HepG2 (cell line): Measurements from ENCODE around the gene ZNF548. TPM values are rescaled to one million over a fixed set of nuclear protein-coding genes. Genes with fewer than 3 reads are reported as not detected.

Experiments
- DNMT1 ChIP-seq: sonication (generic); formaldehyde crosslinking; IDR thresholded peaks from 2 replicates; pipeline ENCODE4 v1.5.1; 2020; ENCODE audit warnings: mild to moderate bottlenecking, missing genetic modification reagents
- ELF4 ChIP-seq: sonication (generic); formaldehyde crosslinking; IDR thresholded peaks from 2 replicates; pipeline ENCODE4 v1.5.0; 2020; ENCODE audit warnings: missing genetic modification reagents, mild to moderate bottlenecking, moderate library complexity, borderline replicate concordance
- ESRRA ChIP-seq: sonication (generic); formaldehyde crosslinking; IDR thresholded peaks from 2 replicates; pipeline ENCODE4 v1.5.1; 2020; ENCODE audit warnings: mild to moderate bottlenecking, low read depth, missing genetic modification reagents
- HOMEZ ChIP-seq: IDR thresholded peaks from 2 replicates; pipeline ENCODE4 v1.6.1; 2016; ENCODE audit warnings: low read depth
- NCOA2 ChIP-seq: sonication (generic); formaldehyde crosslinking; IDR thresholded peaks from 2 replicates; pipeline ENCODE4 v1.8.0; 2022; ENCODE audit warnings: inconsistent platforms
- NFE2L2 ChIP-seq: fragments of 150-350 bp; IDR thresholded peaks from 2 replicates; pipeline ENCODE4 v1.6.1; 2014; ENCODE audit warnings: low read length
- RBFOX2 ChIP-seq: fragments of 200-400 bp; formaldehyde crosslinking; IDR thresholded peaks from 2 replicates; pipeline ENCODE4 v1.6.1; 2017; ENCODE audit warnings: low read depth, mild to moderate bottlenecking, low read length
- SP5 ChIP-seq: IDR thresholded peaks from 2 replicates; pipeline ENCODE4 v1.6.1; 2016; ENCODE audit warnings: low read depth, borderline replicate concordance
- SRSF9 ChIP-seq: fragments of 200-400 bp; formaldehyde crosslinking; IDR thresholded peaks from 2 replicates; pipeline ENCODE4 v1.6.1; 2018; ENCODE audit warnings: borderline replicate concordance, mild to moderate bottlenecking, low read depth, low read length; ENCODE audit not compliant: insufficient read depth, poor library complexity, severe bottlenecking
- polyA plus RNA-seq, 8 experiments: library from polyadenylated mRNA; depleted of rRNA in 3 of 8; stranded (reverse) in 7 of 8; unstranded in 1 of 8; fragments of >200 nt; fragmentation: Illumina TruSeq in 4 of 8; extraction: Trizol in 4 of 8; gene quantifications; 2 replicates each; pipeline versions ENCODE4 v1.2.1 to v1.2.3, GENCODE V29; 2011 to 2016; ENCODE audit warnings: low read depth in 4 of 8, missing spikeins in 1 of 8, mixed read lengths in 1 of 8; ENCODE audit not compliant: insufficient read depth in 1 of 8
- total RNA-seq, 5 experiments: library from RNA; depleted of rRNA; stranded (reverse); fragments of >200 nt; fragmentation: Illumina TruSeq; extraction: Trizol; gene quantifications; 2 replicates each; pipeline ENCODE4 v1.2.3, GENCODE V29; 2016; ENCODE audit warnings: low read depth in 1 of 5
- TF ChIP-seq, protein P1 (sequence below): IDR thresholded peaks from 2 replicates; pipeline ENCODE4 v1.4.0; 2020; ENCODE audit warnings: mild to moderate bottlenecking, missing genetic modification reagents
- TF ChIP-seq, protein P2 (sequence below): sonication (generic); formaldehyde crosslinking; IDR thresholded peaks from 2 replicates; pipeline ENCODE4 v1.4.0; 2020; ENCODE audit warnings: missing genetic modification reagents, borderline replicate concordance
- TF ChIP-seq, protein P3 (sequence below): sonication (generic); formaldehyde crosslinking; IDR thresholded peaks from 2 replicates; pipeline ENCODE4 v1.4.0; 2020; ENCODE audit warnings: missing genetic modification reagents, borderline replicate concordance

Gene ZNF548
- total and polyA plus RNA-seq, 2 of the 13 experiments (the other 11 are each of a cell fraction or from before 2014, with no cell fraction given) = 19.6 to 24.9 TPM

GRCh38 chr19:57410877-57411671, 21.4 kb downstream of the ZNF548 start, which contains the start of gene ZNF17 (continued):
- TF ChIP-seq ELF4 (peak; percentile 52; the same call in 1 of the 2 replicates), DNMT1 (CRISPR knock-in tag) (no peak), HOMEZ (0 out of 2 replicates have a peak, but pooled peaks have one; percentile 6), SRSF9 (no peak), NFE2L2 (no peak), NCOA2 (peak; percentile 28; the same call in 1 of the 2 replicates), ESRRA (CRISPR knock-in tag) (no peak), RBFOX2 (peak; percentile 46; the same call in 1 of the 2 replicates), SP5 (CRISPR knock-in tag) (0 out of 2 replicates have a peak, but pooled peaks have one; percentile 23)
- TF ChIP-seq, protein P1, sequence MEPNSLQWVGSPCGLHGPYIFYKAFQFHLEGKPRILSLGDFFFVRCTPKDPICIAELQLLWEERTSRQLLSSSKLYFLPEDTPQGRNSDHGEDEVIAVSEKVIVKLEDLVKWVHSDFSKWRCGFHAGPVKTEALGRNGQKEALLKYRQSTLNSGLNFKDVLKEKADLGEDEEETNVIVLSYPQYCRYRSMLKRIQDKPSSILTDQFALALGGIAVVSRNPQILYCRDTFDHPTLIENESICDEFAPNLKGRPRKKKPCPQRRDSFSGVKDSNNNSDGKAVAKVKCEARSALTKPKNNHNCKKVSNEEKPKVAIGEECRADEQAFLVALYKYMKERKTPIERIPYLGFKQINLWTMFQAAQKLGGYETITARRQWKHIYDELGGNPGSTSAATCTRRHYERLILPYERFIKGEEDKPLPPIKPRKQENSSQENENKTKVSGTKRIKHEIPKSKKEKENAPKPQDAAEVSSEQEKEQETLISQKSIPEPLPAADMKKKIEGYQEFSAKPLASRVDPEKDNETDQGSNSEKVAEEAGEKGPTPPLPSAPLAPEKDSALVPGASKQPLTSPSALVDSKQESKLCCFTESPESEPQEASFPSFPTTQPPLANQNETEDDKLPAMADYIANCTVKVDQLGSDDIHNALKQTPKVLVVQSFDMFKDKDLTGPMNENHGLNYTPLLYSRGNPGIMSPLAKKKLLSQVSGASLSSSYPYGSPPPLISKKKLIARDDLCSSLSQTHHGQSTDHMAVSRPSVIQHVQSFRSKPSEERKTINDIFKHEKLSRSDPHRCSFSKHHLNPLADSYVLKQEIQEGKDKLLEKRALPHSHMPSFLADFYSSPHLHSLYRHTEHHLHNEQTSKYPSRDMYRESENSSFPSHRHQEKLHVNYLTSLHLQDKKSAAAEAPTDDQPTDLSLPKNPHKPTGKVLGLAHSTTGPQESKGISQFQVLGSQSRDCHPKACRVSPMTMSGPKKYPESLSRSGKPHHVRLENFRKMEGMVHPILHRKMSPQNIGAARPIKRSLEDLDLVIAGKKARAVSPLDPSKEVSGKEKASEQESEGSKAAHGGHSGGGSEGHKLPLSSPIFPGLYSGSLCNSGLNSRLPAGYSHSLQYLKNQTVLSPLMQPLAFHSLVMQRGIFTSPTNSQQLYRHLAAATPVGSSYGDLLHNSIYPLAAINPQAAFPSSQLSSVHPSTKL (CRISPR knock-in tag) = 0 out of 2 replicates have a peak, but pooled peaks have one; percentile 15
- TF ChIP-seq, protein P2, sequence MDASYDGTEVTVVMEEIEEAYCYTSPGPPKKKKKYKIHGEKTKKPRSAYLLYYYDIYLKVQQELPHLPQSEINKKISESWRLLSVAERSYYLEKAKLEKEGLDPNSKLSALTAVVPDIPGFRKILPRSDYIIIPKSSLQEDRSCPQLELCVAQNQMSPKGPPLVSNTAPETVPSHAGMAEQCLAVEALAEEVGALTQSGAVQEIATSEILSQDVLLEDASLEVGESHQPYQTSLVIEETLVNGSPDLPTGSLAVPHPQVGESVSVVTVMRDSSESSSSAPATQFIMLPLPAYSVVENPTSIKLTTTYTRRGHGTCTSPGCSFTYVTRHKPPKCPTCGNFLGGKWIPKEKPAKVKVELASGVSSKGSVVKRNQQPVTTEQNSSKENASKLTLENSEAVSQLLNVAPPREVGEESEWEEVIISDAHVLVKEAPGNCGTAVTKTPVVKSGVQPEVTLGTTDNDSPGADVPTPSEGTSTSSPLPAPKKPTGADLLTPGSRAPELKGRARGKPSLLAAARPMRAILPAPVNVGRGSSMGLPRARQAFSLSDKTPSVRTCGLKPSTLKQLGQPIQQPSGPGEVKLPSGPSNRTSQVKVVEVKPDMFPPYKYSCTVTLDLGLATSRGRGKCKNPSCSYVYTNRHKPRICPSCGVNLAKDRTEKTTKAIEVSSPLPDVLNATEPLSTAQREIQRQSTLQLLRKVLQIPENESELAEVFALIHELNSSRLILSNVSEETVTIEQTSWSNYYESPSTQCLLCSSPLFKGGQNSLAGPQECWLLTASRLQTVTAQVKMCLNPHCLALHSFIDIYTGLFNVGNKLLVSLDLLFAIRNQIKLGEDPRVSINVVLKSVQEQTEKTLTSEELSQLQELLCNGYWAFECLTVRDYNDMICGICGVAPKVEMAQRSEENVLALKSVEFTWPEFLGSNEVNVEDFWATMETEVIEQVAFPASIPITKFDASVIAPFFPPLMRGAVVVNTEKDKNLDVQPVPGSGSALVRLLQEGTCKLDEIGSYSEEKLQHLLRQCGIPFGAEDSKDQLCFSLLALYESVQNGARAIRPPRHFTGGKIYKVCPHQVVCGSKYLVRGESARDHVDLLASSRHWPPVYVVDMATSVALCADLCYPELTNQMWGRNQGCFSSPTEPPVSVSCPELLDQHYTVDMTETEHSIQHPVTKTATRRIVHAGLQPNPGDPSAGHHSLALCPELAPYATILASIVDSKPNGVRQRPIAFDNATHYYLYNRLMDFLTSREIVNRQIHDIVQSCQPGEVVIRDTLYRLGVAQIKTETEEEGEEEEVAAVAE (CRISPR knock-in tag) = peak; percentile 72; the same call in 1 of the 2 replicates
- TF ChIP-seq, protein P3, sequence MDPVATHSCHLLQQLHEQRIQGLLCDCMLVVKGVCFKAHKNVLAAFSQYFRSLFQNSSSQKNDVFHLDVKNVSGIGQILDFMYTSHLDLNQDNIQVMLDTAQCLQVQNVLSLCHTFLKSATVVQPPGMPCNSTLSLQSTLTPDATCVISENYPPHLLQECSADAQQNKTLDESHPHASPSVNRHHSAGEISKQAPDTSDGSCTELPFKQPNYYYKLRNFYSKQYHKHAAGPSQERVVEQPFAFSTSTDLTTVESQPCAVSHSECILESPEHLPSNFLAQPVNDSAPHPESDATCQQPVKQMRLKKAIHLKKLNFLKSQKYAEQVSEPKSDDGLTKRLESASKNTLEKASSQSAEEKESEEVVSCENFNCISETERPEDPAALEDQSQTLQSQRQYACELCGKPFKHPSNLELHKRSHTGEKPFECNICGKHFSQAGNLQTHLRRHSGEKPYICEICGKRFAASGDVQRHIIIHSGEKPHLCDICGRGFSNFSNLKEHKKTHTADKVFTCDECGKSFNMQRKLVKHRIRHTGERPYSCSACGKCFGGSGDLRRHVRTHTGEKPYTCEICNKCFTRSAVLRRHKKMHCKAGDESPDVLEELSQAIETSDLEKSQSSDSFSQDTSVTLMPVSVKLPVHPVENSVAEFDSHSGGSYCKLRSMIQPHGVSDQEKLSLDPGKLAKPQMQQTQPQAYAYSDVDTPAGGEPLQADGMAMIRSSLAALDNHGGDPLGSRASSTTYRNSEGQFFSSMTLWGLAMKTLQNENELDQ (CRISPR knock-in tag) = no peak
